GM21447 (cell line): ENCODE results near the gene NPHP1.
"Not testable (repeated sequence)": the region's sequence is repeated elsewhere in the genome, so short reads cannot be mapped to it uniquely, and the experiment has no call there.

Experiments
- ATAC-seq: cut with Tn5 transposase; IDR thresholded peaks from one replicate; pipeline ENCODE4 v1.9.1; 2021; ENCODE audit not compliant: unreplicated experiment

NPHP1 gene

GRCh38 chr2:110105183-110105582 is 99.6 kb downstream of the NPHP1 start:
- no peak for ATAC-seq

DNA sequence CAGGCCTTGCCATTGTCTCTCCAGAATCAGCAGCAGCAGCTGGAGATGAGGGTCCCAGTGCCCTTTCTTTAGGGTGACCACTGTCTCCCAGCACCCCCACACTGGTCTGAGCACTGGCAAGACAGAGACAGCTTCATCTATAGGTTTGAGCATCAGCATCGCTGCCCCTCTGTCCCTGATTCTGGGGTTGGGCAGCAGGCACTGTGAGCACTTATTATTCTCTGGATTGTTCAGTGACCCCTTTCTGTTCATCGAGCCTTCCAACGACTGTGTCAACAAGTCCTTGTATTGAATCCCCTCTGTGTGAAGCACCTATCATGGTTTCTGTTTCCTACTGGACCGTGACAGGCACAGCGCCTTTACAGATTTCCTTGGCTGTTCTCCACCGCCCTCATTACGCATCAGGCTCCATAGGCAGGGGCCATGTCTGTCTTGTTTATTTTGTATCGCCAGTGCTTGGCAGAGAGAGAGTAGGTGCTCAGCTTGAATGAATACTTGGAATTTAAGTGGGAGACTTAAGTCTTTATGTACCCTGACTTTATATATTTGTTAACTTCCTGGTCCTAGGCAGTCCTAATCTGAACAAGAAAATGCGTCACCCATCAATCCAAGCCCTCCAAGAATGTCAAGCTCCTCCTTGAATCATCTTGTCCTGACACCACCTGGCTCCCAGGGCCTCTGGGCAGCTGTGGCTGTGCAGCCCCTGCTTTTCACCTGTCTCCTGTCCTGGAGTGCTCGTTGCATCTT is 100.6 kb downstream of the NPHP1 start:
- no peak for ATAC-seq

- ATAC-seq = no peak
These were observed 101.5 kb downstream of the NPHP1 start for GRCh38 chr2:110103061-110103961.

GRCh38 chr2:110101901-110102803 is 102.7 kb downstream of the NPHP1 start:
- ATAC-seq = no peak

DNA sequence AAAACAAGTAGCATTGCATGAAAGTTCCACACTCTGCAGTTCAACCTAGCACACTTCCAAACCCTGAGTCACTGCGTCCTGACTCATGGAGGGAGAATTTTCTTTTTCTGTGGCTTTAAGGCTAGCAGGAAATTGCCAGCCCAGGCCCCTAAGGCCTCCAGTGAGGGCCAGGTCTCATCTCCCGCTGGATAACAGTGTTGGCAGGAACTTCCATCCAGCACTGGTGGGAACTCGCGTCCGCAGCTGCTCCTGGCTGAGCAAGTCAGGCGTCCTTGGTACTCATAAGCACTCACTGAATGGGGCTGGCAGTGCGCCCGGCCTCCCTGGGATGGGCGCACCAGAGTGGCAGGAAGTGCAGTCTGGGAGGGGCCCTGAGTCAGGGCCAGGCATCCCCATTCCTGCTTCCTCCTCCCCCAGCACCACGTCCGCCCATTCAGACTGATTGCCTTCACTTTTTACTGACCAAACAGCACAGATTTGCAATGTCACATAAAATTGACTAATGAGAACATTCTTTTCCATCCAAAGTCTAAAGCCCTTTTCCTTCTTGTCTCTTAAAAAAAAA is 103.5 kb downstream of the NPHP1 start:
- ATAC-seq = peak; percentile 67

GRCh38 chr2:110100880-110101279 is 103.9 kb downstream of the NPHP1 start:
- not testable (repeated sequence) for ATAC-seq

DNA sequence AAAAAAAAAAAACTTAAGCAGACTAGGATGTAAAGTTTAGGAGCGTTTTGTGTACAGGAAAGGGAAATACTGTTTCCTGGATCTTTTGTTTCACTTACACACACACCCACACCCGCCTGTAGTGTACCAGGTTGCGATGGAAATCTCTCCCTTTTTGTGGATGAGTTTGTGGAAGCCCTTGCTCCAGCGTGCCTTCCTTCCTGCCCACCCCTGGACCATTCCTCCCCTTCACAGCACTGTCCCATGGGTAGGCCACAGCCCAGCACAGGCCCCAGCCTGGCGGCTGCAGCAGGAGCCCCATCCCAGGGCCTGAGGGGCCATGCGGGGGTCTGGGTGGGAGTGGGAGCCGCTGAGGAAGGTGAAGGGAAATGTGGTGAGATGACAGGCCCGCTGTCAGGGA is 104.3 kb downstream of the NPHP1 start:
- no peak for ATAC-seq

- no peak for ATAC-seq
These were observed 105.2 kb downstream of the NPHP1 start for GRCh38 chr2:110099471-110100225.

DNA sequence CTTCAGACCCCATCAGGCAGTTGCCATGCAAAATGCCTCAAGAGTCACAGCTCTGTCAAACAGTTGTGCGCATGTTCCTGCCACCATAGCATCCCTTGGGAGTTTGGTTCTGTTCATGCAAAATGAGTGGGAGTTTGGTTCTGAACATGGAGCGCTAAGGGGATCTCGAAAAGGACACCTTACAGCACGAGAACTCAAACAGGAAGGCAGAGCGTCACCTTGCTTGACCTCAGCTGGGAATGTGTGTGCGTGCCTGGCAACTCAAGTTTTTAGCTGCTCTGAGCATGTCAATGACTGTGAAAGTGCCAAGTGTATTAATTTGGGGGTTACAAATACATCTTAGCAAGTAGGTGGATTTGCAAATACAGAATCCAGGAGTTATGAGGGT is 105.8 kb downstream of the NPHP1 start:
- ATAC-seq = no peak

- no peak for ATAC-seq
These were observed 107.2 kb downstream of the NPHP1 start for GRCh38 chr2:110097506-110098220.

DNA sequence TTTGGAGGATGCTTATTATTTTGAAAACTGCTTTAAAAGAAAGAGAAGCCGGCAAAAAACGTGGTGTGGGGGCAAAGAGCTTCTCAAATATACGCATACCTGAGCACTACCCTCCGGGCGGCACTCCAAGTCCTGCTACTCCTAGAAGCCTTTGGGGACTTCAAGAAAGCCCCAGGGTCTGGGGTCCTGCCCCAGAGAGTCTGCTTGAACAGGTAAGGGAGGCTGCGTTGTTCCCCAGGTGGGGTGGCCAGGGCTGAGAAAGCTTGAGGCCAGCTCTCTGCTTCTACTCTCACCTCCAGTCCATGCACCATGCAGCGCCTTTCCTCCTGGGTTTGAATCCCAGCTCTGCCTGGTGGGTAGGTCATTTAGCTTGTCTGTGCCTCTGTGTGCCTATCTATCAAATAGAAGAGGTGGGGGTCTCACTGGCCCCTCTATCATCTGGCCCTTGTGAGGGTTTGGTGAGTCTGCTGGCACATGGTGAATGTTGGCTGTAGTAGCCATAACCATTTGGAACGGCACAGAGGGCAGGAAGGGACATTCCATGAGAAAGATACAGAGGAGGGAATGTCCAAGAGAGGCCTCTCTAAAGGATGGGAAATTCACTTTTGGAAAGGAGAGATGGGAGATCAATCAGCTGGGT is 108.7 kb downstream of the NPHP1 start:
- no peak for ATAC-seq

DNA sequence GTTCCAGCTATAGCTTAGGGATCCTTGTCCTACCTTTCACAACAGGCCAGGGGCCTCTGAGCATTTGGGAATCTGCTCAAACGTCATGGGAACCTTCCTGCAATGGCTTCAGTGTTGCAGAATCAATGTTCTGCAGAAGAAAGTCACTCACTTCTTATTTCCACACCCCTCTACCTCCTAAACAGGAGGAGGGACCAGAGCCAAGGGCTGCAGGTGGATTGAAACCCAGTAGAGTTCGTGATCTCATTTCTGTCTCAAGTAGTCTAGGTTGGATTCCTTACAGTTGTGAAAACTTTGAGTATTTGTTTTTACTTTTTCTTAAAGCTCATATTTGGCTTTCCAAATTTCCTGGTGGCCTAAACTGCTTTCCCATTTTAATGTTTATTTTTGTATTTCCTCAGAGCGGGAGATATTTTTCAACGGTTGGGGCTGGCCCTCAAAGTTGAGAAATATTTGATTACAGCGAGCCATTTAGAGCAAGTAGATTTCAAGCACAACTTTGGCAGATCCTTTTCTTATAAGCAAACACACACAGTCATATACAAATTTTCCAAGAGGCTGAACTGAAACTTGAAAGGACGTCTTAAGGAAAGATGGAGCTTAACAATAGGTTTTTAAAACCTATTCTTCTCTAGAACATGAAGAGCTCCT is 109.8 kb downstream of the NPHP1 start:
- not testable (repeated sequence) for ATAC-seq

GRCh38 chr2:110093924-110094323 is 110.9 kb downstream of the NPHP1 start:
- not testable (repeated sequence) for ATAC-seq

DNA sequence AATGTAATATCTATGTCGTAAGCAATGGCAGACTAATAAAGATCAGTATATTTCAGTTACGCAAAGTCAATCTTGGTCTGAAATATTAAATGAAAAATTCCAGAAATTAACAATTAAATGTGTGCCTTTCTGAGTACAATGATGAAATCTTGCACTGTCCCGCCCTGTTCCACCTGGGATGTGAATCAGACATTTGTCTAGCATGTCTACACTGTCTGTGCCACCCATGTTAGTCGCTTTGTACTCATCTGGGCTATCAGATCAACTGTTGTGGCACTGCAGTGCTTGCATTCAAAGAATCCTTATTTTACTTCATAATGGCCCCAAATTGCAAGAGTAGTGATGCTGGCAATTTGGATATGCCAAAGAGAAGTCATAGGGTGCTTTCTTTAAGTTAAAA is 114.6 kb downstream of the NPHP1 start:
- ATAC-seq = not testable (repeated sequence)

GRCh38 chr2:110083757-110084156 is 121.1 kb downstream of the NPHP1 start:
- not testable (repeated sequence) for ATAC-seq

DNA sequence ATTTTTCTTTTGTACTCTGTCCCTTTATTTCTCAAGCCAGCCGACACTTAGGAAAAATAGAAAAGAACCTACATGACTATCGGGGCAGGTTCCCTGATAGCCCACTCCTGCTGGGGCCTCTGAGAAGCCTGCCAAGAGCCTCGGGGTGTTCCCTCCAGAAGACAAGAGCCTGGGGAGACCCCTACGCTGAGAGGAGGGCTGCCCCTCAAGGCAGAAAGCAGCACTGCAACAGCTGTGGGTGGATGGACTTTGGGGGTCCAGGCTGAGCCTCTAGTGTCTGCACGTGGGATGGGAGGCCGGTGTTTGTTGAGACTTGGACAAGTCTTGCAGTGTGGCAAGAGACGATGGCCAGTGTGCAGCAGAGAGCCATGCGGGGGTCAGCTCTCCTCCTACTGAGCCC is 121.7 kb downstream of the NPHP1 start:
- not testable (repeated sequence) for ATAC-seq

GRCh38 chr2:110078104-110078503 is 126.7 kb downstream of the NPHP1 start:
- not testable (repeated sequence) for ATAC-seq

DNA sequence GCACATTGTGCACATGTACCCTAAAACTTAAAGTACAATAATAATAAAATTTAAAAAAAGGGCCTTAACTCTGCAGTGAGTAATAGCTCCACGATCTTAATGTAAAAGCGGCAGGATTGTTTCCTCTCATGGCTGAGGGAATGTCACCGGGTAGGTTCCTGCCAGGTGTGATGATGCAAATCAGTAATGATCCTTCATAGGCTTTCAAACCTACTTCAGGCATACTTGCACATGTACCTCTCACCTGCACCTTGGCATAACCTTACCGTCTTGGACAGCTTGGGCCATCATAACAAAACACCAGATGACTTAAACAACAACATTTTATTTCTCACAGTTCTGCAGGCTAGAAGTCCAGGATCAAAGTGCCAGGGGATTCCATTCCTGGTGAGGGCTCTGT is 128.9 kb downstream of the NPHP1 start:
- ATAC-seq = not testable (repeated sequence)
